Measurements from ENCODE around the gene ACVR2A. TPM values are rescaled to one million over a fixed set of nuclear protein-coding genes. Genes with fewer than 3 reads are reported as not detected.

Gene ACVR2A
- total and polyA plus RNA-seq, 2 of the 4 experiments (the other 2 are of a cell fraction), result 1.8 to 6.8 TPM

DNA sequence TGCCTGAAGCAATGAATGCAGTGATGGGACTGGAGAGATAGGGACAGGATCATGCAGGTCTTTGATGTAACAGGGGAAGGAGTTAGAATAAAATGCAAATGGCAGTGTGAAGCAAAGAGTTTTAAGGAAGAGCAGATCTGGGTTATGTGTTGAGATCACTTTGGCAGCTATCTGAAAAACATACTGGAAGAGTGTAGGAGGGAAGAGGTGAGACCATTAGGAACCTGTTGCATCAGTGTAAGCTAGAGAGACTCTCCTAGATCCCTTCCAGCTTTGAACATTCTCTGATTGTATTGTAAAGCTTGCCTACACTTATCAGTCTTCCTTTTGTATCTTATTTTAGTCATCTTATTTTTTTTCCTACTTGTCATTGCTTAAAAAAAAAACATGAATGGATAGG is 10.5 kb downstream of the ACVR2A start:
- H3K56ac ChIP-seq (ENCODE audit: extremely low read depth, insufficient read depth, low read length), result no peak overlapping the region
- no peak overlapping the region for H3K23ac ChIP-seq (ENCODE audit: low read depth, low read length)
- no peaks in the 10 kb centered on the region for H3K36me3 ChIP-seq (ENCODE audit: control insufficient read depth, insufficient read depth, low read length)
- H3K4ac ChIP-seq (ENCODE audit: low read depth, low read length), result no peak overlapping the region
- H2BK20ac ChIP-seq (ENCODE audit: low read depth, low read length), result no peak overlapping the region
- 0 out of 2 replicates have a peak, but pooled peaks cover 3% of the 10 kb centered on the region for H3K9me1 ChIP-seq (ENCODE audit: insufficient read depth, low read length)
- H3K4me2 ChIP-seq (ENCODE audit: low read depth, low read length), result no peak overlapping the region
- dilution Hi-C loops (cut with HindIII; ENCODE audit: low sequenced_read_pairs, unreplicated experiment), result no loop called here
- CTCF ChIA-PET, result no interaction called here
- ATAC-seq (ENCODE audit: low read depth), result no peak
- H2BK120ac ChIP-seq (ENCODE audit: low read depth, low read length), result no peak overlapping the region
- no peak overlapping the region for H3K18ac ChIP-seq (ENCODE audit: low read depth, low read length)
- in situ Hi-C loops (cut with MboI; ENCODE audit: low sequenced_read_pairs), result no loop called here
- peaks cover 10 to 32% of the 10 kb centered on the region in 2 experiments for H3K79me1 ChIP-seq (ENCODE audit: low read depth in 1 of 2, low read length in 2 of 2)
- intact Hi-C loops (cut with micrococcal nuclease), result no loop called here
- H3K4me1 ChIP-seq (ENCODE audit: control insufficient read depth, insufficient read depth, low read length), result no peaks in the 10 kb centered on the region
- no peak overlapping the region for H3K27ac ChIP-seq (ENCODE audit: insufficient read depth, low read length)
- H3K9ac ChIP-seq (ENCODE audit: low read depth, low read length), result no peak overlapping the region
- no peaks in the 10 kb centered on the region for H3K9me3 ChIP-seq (ENCODE audit: control insufficient read depth, insufficient read depth, low read length)
- H4K8ac ChIP-seq (ENCODE audit: low read depth in 2 of 2, low read length in 2 of 2), result no peak overlapping the region
- no peak overlapping the region for H2AK5ac ChIP-seq (ENCODE audit: low read depth, low read length)
- DNase-seq, result no peak
- no peak overlapping the region for H2AK9ac ChIP-seq (replicated peaks; ENCODE audit: low read depth, low read length, poor library complexity)
- no TSS peak for BruUV-seq (replicated peaks)
- H2AFZ ChIP-seq (replicated peaks; ENCODE audit: low read length, poor library complexity), result no peak overlapping the region
- H2BK5ac ChIP-seq (ENCODE audit: low read depth, low read length, poor library complexity, severe bottlenecking), result no peak overlapping the region
- no peak overlapping the region for H4K91ac ChIP-seq (ENCODE audit: insufficient read depth, low read depth, low read length)
- no peak overlapping the region for H3K4me3 ChIP-seq (ENCODE audit: insufficient read depth, low read depth, low read length)
- H3K27me3 ChIP-seq (ENCODE audit: control insufficient read depth, insufficient read depth, low read length), result no peaks in the 10 kb centered on the region
- peaks cover 14% of the 10 kb centered on the region; the same call in 1 of the 2 replicates for H4K20me1 ChIP-seq (ENCODE audit: insufficient read depth, low read length)
- no peak overlapping the region for H3K14ac ChIP-seq (replicated peaks; ENCODE audit: low read depth, low read length)
- H2BK15ac ChIP-seq (ENCODE audit: low read depth, low read length), result no peak overlapping the region
- TF ChIP-seq, protein P1, sequence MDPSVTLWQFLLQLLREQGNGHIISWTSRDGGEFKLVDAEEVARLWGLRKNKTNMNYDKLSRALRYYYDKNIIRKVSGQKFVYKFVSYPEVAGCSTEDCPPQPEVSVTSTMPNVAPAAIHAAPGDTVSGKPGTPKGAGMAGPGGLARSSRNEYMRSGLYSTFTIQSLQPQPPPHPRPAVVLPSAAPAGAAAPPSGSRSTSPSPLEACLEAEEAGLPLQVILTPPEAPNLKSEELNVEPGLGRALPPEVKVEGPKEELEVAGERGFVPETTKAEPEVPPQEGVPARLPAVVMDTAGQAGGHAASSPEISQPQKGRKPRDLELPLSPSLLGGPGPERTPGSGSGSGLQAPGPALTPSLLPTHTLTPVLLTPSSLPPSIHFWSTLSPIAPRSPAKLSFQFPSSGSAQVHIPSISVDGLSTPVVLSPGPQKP (IDR thresholded peaks at IDR 0.05; ENCODE audit: borderline replicate concordance, low read depth, low read length), result no peak
- TF ChIP-seq BHLHE40 (IDR thresholded peaks at IDR 0.05; ENCODE audit: low read depth, low read length) (no peak), CEBPB (IDR thresholded peaks at IDR 0.05; ENCODE audit: low read depth, low read length) (no peak), CHD1 (IDR thresholded peaks at IDR 0.05; ENCODE audit: low read depth, low read length) (no peak), MAFK (IDR thresholded peaks at IDR 0.05; ENCODE audit: low read depth, low read length) (no peak), MAZ (IDR thresholded peaks at IDR 0.05; ENCODE audit: borderline replicate concordance, low read depth, low read length) (no peak), POLR2A (IDR thresholded peaks at IDR 0.05; ENCODE audit: low read depth, low read length) (no peak), RCOR1 (IDR thresholded peaks at IDR 0.05; ENCODE audit: insufficient replicate concordance, low read length) (no peak), RAD21 (IDR thresholded peaks at IDR 0.05; ENCODE audit: low read length) (no peak)
- TF ChIP-seq, protein P2, sequence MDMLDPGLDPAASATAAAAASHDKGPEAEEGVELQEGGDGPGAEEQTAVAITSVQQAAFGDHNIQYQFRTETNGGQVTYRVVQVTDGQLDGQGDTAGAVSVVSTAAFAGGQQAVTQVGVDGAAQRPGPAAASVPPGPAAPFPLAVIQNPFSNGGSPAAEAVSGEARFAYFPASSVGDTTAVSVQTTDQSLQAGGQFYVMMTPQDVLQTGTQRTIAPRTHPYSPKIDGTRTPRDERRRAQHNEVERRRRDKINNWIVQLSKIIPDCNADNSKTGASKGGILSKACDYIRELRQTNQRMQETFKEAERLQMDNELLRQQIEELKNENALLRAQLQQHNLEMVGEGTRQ (IDR thresholded peaks at IDR 0.05; ENCODE audit: low read depth, low read length), result no peak
- TF ChIP-seq, protein P3, sequence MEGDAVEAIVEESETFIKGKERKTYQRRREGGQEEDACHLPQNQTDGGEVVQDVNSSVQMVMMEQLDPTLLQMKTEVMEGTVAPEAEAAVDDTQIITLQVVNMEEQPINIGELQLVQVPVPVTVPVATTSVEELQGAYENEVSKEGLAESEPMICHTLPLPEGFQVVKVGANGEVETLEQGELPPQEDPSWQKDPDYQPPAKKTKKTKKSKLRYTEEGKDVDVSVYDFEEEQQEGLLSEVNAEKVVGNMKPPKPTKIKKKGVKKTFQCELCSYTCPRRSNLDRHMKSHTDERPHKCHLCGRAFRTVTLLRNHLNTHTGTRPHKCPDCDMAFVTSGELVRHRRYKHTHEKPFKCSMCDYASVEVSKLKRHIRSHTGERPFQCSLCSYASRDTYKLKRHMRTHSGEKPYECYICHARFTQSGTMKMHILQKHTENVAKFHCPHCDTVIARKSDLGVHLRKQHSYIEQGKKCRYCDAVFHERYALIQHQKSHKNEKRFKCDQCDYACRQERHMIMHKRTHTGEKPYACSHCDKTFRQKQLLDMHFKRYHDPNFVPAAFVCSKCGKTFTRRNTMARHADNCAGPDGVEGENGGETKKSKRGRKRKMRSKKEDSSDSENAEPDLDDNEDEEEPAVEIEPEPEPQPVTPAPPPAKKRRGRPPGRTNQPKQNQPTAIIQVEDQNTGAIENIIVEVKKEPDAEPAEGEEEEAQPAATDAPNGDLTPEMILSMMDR (conservative IDR thresholded peaks at IDR 0.05; ENCODE audit: low read depth, low read length), result no peak
- H4K5ac ChIP-seq (ENCODE audit: low read depth, low read length), result no peak overlapping the region
- POLR2A ChIA-PET (ENCODE audit: unreplicated experiment), result no interaction called here
